Muscle layer of duodenum (tissue), 2 donors: ENCODE measurements around the gene NEGR1.

Source experiments
- H3K27ac ChIP-seq: one replicate; pipeline ENCODE4 v1.7.0; 2013; ENCODE audit warnings: mild to moderate bottlenecking, low read length
- H3K27me3 ChIP-seq: one replicate; pipeline ENCODE4 v1.7.0; 2013; ENCODE audit warnings: low read depth, mild to moderate bottlenecking, control low read depth, low read length
- H3K36me3 ChIP-seq, 2 donors: one replicate each; pipeline ENCODE4 v1.7.0; 2013; ENCODE audit warnings: low read length in 2 of 2, control low read depth in 1 of 2, mild to moderate bottlenecking in 1 of 2; ENCODE audit not compliant: insufficient read depth in 2 of 2, control insufficient read depth in 1 of 2
- H3K4me1 ChIP-seq, 2 donors: one replicate each; pipeline ENCODE4 v1.7.0; 2013; ENCODE audit warnings: low read length in 2 of 2, mild to moderate bottlenecking in 2 of 2, control low read depth in 1 of 2, moderate library complexity in 1 of 2; ENCODE audit not compliant: insufficient read depth in 2 of 2, control insufficient read depth in 1 of 2
- H3K4me3 ChIP-seq, 2 donors: one replicate each; pipeline ENCODE4 v1.7.0; 2013; ENCODE audit warnings: low read length in 2 of 2, low read depth in 1 of 2, mild to moderate bottlenecking in 1 of 2
- H3K9me3 ChIP-seq, 2 donors: one replicate each; pipeline ENCODE4 v1.7.0; 2013; ENCODE audit warnings: low read length in 2 of 2, control low read depth in 1 of 2, mild to moderate bottlenecking in 1 of 2; ENCODE audit not compliant: control insufficient read depth in 1 of 2
- donor health status: healthy.

Gene NEGR1

GRCh38 chr1:71781450-71781849 lies 500.9 kb downstream of the NEGR1 start:
- H3K4me1 ChIP-seq = peaks cover 0 to 4% of the 10 kb centered on the region in 2 donors
- no peak overlapping the region for H3K27ac ChIP-seq
- no peaks in the 10 kb centered on the region for H3K9me3 ChIP-seq
- H3K4me3 ChIP-seq = no peak overlapping the region
- no peaks in the 10 kb centered on the region for H3K27me3 ChIP-seq
- no peaks in the 10 kb centered on the region for H3K36me3 ChIP-seq

GRCh38 chr1:71780681-71781080 lies 501.7 kb downstream of the NEGR1 start:
- Histone ChIP-seq H3K4me3 (no peak overlapping the region), H3K27me3 (no peaks in the 10 kb centered on the region), H3K36me3 (no peaks in the 10 kb centered on the region), H3K27ac (no peak overlapping the region), H3K4me1 (peaks cover 0 to 4% of the 10 kb centered on the region in 2 donors), H3K9me3 (no peaks in the 10 kb centered on the region)

- no peaks in the 10 kb centered on the region for H3K27me3 ChIP-seq
These were observed 503.4 kb downstream of the NEGR1 start for GRCh38 chr1:71778940-71779339.

GRCh38 chr1:71777094-71777493 lies 505.2 kb downstream of the NEGR1 start:
- H3K27me3 ChIP-seq = no peaks in the 10 kb centered on the region
- no peaks in the 10 kb centered on the region for H3K4me1 ChIP-seq
- no peak overlapping the region for H3K27ac ChIP-seq
- H3K36me3 ChIP-seq = no peaks in the 10 kb centered on the region
- no peak overlapping the region for H3K4me3 ChIP-seq
- H3K9me3 ChIP-seq = no peaks in the 10 kb centered on the region

More at GRCh38 chr1:71778940-71779339, 503.4 kb downstream of the NEGR1 start:
- Histone ChIP-seq H3K27ac (no peak overlapping the region), H3K4me3 (no peak overlapping the region), H3K36me3 (no peaks in the 10 kb centered on the region), H3K4me1 (no peaks in the 10 kb centered on the region), H3K9me3 (no peaks in the 10 kb centered on the region)

- Histone ChIP-seq H3K27me3 (no peaks in the 10 kb centered on the region), H3K27ac (no peak overlapping the region), H3K36me3 (no peaks in the 10 kb centered on the region), H3K4me1 (no peaks in the 10 kb centered on the region), H3K9me3 (no peaks in the 10 kb centered on the region), H3K4me3 (no peak overlapping the region)
These were observed 507.6 kb downstream of the NEGR1 start for GRCh38 chr1:71774705-71775104.

GRCh38 chr1:71770121-71770520 lies 512.2 kb downstream of the NEGR1 start:
- no peak overlapping the region for H3K4me3 ChIP-seq
- no peaks in the 10 kb centered on the region for H3K4me1 ChIP-seq
- H3K36me3 ChIP-seq = no peaks in the 10 kb centered on the region
- no peaks in the 10 kb centered on the region for H3K9me3 ChIP-seq
- no peak overlapping the region for H3K27ac ChIP-seq
- H3K27me3 ChIP-seq = no peaks in the 10 kb centered on the region

GRCh38 chr1:71766748-71767147 lies 515.6 kb downstream of the NEGR1 start:
- Histone ChIP-seq H3K4me1 (no peaks in the 10 kb centered on the region), H3K27me3 (no peaks in the 10 kb centered on the region), H3K9me3 (no peaks in the 10 kb centered on the region), H3K27ac (no peak overlapping the region), H3K36me3 (no peaks in the 10 kb centered on the region), H3K4me3 (no peak overlapping the region)

- Histone ChIP-seq H3K27ac (no peak overlapping the region), H3K9me3 (no peaks in the 10 kb centered on the region), H3K4me3 (no peak overlapping the region), H3K36me3 (no peaks in the 10 kb centered on the region), H3K27me3 (no peaks in the 10 kb centered on the region), H3K4me1 (no peaks in the 10 kb centered on the region)
These were observed 519.7 kb downstream of the NEGR1 start for GRCh38 chr1:71762514-71763255.

- Histone ChIP-seq H3K9me3 (no peaks in the 10 kb centered on the region), H3K27me3 (no peaks in the 10 kb centered on the region), H3K4me1 (no peaks in the 10 kb centered on the region), H3K4me3 (no peak overlapping the region), H3K27ac (no peak overlapping the region), H3K36me3 (no peaks in the 10 kb centered on the region)
These were observed 526.9 kb downstream of the NEGR1 start for GRCh38 chr1:71755441-71755840.

GRCh38 chr1:71753746-71754145 lies 528.6 kb downstream of the NEGR1 start:
- Histone ChIP-seq H3K36me3 (no peaks in the 10 kb centered on the region), H3K4me3 (no peak overlapping the region), H3K27me3 (no peaks in the 10 kb centered on the region), H3K27ac (no peak overlapping the region), H3K9me3 (no peaks in the 10 kb centered on the region), H3K4me1 (no peaks in the 10 kb centered on the region)

- no peak overlapping the region for H3K4me3 ChIP-seq
- no peaks in the 10 kb centered on the region for H3K36me3 ChIP-seq
- no peak overlapping the region for H3K27ac ChIP-seq
- no peaks in the 10 kb centered on the region for H3K4me1 ChIP-seq
- H3K27me3 ChIP-seq = no peaks in the 10 kb centered on the region
- no peaks in the 10 kb centered on the region for H3K9me3 ChIP-seq
These were observed 537.0 kb downstream of the NEGR1 start for GRCh38 chr1:71745326-71745725.

GRCh38 chr1:71743862-71744261 lies 538.5 kb downstream of the NEGR1 start:
- Histone ChIP-seq H3K27me3 (no peaks in the 10 kb centered on the region), H3K27ac (no peak overlapping the region), H3K9me3 (no peaks in the 10 kb centered on the region), H3K36me3 (no peaks in the 10 kb centered on the region), H3K4me1 (no peaks in the 10 kb centered on the region), H3K4me3 (no peak overlapping the region)
